CD1c-positive myeloid dendritic cell (primary cell): Measurements from ENCODE around the gene RIMBP2.

Experiments used
- DNase-seq: peaks from one replicate; pipeline ENCODE4 v3.0.0-alpha.2; 2016; ENCODE audit errors: extremely low spot score

The RIMBP2 gene

DNA sequence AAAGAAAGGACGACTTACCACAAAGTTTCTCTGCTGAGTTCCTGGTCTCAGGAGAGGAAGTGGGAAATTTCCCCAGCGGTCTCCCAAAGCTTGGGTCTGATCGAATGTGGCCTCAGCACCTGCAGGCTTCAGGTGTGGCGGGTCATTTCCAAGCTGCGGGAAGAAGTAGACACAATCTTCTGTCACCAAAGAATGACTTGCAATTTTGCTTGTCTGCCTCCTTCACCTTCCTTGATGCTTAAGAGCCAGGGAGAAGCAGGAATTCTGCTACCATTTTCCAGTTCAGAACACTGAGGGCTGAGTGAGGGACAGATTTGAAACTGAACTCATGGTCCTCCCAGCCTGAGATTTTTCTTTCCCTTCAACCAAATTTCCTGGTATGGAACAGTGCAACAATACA is 87.8 kb downstream of the RIMBP2 start:
- no peak for DNase-seq

DNA sequence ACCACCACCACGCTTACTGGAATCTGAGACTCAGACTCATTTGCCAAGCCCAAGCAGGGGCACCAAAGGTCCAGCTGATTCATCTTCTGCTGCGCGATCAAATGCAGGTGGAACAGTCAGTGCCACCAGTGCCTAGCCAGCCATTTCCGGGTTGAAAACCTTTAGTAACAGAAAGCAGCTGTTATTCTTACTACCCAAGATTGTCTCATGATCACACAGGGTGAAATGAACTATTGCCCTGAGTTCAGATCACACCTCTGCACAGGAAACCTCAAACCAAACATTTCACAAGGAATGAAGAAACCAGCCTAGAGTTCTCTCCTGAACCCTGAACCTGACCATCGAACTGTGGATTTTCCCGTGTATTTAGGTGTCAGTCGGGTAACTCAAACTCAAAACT is 88.9 kb downstream of the RIMBP2 start:
- no peak for DNase-seq

DNA sequence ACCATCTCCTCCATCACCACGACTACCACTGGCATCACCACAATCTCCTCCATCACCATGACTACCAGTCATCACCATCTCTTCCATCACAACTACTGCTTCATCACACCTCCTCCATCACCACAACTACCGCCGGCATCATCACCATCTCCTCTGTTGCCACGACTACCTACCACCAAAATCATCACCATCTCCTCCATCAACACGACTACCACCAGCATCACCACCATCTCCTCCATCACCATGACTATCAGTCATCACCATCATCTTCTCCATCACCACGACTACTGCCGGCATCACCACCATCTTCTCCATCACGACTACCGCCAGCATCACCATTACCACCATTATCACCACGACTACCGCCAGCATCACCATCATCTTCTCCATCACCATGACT is 89.5 kb downstream of the RIMBP2 start:
- no peak for DNase-seq

DNA sequence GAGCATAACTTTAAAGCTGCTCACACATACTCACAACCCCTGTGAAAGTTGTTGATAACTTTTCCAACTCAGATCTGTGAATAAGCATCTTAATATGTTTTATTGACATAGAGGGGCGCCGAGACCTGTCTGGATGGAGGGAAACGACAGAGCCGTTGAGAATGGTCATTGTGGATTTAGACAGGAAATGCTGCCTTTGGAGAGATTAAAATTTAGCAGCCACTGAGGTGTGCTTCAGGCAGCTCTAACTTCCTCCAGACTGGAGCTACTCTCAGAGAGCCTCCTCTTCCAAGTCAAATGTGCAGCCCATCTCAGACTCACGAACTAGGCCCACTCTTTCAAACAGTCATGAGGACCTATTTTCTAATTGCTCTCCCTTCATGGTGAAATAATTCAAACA is 90.9 kb downstream of the RIMBP2 start:
- no peak for DNase-seq

DNA sequence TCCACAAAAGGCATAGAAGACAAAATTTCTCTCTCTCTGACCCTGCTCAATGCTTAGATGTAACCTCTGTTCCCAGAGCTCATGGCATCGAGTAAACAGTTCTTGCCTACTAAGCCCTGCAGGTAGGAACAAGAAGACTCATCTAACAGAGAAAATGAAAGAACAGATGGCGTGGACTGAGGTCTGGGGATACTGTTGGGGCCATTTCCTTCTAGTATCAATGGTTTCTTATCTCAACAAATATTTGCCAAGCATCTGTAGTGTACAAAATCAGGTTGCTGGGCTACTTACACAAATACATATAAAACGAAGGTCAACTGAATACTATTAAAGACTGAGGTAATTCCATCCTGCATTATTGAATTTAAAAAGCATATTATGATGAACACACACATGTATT is 93.3 kb downstream of the RIMBP2 start:
- DNase-seq, result no peak

DNA sequence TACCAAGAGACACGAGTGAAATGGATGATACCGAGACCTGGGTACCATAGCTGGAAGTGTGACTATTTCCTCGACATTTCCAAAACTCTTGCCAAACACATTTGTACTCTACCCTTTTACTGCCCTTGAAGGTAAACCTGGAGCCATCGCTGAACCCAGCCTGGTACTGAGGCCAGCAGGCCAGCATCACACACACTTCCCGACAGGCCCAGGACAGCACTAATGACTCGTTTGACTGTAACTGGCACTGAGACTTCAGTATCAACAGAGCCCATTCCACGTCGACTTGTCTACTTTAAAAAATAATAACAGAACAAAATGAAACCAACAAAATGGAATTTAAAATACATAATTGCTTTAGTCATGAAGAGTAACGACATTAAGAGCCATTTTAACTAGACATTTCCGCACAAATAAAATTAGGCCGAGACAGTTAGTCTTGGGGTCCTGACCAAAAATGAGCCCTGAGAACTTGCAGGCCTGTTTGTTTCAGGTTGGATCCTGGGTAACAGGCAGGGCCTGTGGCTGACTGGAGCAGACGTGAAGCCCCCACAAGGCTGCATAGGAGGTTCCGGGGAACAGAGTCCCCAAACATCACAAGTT is 94.3 kb downstream of the RIMBP2 start:
- DNase-seq, result no peak

DNA sequence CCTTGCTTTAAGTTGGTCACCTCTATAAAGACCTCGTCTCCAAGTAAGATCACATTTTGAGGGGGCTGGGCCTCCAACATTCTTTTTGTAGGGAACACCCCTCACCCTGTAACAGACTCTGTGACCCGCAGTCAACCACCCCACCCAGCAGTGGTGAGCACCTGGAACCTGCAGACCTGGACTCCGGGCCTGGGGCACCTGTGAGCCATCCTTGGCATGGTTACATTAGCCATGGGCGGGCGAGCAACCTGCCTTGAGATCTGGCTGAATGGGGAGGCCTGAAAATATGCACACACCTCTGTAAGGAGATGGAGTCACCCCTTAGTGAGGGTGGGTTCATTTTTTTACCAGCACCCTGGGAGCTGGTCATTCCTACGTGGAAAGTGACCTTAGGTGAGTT is 95.3 kb downstream of the RIMBP2 start:
- DNase-seq, result no peak

DNA sequence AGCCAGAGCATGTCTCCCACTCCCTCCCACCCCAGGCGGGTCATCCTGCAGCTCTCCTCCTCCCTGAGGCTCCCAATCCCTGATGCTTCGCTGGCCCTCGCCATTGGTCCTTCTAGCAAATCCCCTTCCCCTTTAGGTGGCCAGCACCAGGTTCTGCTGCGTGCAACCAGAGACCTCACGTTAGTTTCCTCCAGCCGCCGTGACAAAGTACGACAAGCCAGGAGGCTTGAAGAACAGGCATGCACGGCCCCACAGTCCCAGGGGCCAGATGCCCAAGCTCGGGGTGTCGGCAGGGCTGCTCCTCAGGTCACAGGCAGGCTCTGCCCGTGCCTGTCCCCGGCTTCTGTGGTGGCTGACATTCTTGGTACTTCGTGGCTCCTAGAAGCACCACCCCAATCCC is 95.8 kb downstream of the RIMBP2 start:
- DNase-seq, result no peak

DNA sequence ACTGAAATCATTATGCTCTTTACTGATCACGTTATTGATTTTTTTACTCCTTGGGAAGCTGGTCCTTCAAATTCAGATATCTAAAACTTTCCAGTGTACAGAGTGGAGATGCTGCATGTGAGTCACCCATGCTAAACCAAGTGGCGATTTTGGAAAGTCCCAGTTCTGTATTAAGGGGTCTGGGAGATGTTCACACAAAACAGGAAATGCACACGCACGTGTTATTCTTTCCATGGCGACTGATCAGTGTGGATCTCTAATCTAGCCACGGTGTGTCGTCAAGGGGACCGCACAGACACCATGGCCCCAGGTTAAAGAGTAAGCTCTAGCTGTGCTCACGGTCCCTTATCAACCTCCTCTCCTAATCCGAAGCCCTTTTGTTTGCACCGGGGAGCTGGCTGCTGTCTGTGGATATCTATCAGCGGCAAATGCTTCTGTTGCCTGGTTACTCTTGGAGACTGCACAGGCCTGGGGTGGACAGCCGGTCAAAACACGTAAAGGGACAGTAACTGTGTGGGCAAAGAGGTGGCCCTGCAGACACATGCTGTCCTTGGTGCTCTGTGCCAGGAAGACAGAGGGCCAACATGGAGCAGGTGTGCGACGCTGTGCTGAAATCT is 96.6 kb downstream of the RIMBP2 start:
- no peak for DNase-seq

DNA sequence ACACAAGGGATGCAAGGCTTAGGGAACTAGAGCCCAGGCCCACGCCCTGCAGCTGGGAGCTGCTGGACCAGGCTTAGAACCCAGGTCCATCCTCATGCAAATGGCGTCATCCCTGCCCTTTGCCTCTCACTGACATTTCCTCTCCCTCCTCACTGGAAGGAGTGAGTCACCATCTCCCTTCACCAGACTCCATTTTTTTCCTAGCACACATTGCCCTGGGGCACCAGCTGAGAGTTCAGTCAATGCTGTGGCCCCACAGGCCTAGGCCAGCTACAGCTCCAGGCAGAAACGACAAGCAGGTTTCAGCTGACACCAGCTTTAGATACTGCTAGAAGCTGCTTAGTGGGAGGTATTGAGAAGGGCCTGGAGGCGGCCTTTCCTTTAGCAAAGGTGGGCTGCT is 98.9 kb downstream of the RIMBP2 start:
- no peak for DNase-seq

DNA sequence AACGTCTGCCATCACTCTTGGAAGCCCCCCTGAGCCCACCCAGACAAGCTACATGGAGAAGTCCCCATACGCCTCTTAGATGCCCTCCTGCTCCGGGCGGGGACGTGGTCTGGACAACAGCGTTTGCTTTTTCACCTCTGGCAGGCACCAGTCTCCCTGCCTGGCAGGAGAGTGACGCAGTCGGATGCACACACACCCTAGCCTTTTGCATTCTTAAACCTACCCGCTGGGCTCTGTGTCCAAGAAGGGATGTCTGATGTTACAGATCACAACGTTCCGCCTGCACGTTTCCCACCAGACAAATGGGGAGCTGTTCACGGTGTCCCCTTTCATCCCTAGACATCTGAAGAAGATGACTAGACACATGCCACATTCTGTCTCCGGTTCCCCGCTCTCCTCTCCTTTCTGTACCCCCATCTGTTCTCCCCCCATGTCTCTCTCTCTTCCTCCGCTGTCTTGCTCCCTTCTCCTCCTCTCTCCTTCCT is 100.2 kb downstream of the RIMBP2 start:
- DNase-seq, result no peak

DNA sequence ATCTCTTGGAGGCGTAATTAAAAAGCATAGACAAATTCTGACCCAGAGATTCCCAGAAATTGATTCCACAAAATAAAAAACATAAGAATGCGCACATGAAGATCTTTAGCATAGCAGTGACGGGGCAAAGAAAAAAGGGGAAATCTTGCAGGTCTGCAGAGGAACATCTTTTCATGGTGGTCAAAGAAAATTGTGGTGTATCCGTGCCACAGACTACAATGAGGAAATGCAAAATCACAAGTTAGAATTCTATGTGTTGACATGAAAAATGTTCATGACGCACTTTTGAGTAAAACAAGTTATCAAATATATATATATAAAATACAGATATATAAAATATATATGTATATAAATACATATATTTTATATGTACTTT is 101.6 kb downstream of the RIMBP2 start:
- DNase-seq, result no peak

DNA sequence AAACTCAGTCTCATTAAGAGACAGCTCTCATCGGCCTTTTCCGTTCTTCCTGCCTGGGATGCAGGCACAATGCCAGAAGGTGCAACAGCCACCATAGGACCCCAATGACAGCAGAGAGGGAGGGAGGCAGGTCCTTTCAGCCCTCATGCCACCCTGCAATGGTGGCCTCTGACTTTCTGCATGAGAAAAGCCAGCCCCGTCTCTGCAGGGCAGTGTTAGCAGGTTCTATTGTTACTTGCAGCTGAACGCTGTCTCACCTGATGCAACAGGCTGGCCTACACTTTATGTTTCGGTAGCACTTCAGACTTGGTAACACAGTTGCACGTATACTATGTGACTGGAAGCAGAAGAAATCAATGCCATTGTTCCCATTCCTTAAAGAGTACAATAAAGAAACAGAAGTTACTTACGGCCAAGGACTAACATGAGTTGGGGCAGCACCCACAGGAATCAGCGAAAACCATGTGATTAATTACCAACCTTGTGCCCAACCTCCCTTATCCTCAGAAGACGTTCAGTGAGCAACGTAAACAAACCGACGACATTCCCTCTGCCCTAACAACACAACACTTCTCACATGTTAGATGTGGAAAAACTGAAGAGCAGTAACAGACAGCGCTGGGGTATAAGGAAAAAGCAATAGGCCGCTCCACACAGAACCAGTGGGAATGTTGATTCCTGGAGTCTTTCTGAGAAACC is 102.1 kb downstream of the RIMBP2 start:
- no peak for DNase-seq

DNA sequence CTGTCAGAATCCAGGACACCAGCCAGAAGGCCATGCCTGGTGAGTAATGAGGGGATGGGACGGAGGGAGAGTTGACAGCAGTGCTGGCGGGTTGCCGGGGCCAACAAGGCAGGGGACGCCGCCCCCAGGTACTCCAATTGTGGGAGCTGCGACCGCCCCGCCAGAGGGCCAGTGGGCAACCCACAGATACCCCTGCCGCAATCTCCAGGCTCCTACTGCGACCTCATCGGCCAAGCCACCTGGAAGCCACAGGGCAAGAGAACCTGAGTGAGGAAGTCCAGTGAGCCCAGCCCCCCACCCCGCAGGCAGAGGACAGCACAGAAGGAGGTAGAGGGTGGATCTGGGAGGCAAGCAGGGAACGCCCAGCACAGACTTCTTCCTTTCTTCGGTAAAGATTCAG is 103.0 kb downstream of the RIMBP2 start:
- DNase-seq, result no peak

DNA sequence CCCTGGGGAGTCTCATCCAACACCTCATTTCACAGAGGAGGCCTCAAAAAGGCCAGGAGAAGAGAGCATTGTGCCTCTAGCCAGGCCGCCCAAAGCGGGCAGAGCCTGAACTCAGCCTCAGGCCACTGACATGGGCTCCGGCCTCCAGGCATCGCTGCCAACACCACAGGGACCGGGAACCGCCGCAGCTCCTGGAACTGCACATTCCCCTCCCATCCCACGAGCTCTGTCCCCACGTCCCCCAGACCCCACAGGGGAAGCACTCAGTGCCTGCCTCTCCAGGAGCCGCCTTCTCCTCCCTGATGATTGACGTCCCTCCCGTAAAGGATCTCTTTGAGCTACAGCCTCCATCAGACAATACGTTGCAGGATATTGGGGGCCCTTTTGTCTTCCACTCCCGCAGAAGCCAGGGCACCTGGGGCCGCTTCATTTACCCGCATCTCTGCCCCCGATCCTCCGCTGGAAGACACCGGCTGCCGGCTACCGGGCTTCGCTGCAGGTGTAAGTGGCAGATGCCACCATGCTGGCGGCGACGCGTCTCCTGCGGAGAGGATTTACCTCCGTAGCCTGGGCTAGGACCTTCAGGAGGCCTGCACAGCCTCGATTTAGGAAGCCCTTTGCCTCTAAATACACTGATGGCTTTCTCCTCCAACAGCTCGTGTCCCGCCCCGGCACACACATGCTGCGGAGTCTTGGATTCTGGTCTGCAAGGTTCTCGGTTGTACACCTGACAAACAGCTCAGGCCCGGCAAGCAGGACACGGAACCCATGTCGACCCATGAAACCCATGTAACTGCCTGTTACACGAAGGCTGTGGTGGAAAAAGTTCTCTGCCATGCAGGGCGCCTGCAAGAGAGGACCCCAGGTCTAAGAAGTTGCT is 104.8 kb downstream of the RIMBP2 start:
- DNase-seq, result no peak

DNA sequence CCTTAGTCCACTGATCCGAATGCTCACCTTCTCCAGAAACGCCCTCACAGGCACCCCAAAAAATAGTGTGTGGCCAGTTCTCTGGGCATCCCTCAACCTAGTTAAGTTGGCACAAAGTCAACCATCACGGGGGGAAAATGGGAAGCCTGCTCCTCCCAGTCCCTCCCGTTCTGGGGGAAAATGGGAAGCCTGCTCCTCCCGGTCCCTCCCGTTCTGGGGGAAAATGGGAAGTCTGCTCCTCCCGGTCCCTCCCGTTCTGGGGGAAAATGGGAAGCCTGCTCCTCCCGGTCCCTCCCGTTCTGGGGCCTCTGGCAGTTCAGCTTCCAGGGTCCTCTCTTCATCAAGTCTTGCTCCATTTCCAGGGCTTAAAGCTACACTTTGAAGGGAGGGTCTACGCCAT is 106.1 kb downstream of the RIMBP2 start:
- DNase-seq, result no peak

DNA sequence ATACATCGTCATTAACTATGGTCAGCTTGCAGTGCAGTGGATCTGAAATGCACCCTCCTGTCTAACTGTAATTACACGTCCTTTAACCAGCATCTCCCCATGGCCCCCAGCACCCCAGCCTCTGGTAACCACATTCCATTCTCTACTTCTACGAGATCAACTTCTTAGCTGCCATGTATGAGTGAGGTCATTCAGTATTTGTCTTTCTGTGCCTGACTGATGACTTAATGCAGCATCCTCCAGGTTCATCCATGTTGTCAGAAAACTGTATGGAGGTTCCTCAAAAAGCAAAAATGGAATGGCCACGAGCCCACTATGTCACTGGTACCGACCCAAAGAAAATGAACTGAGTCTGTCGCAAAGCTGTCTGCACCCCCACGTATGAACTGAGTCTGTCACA is 107.3 kb downstream of the RIMBP2 start:
- no peak for DNase-seq

DNA sequence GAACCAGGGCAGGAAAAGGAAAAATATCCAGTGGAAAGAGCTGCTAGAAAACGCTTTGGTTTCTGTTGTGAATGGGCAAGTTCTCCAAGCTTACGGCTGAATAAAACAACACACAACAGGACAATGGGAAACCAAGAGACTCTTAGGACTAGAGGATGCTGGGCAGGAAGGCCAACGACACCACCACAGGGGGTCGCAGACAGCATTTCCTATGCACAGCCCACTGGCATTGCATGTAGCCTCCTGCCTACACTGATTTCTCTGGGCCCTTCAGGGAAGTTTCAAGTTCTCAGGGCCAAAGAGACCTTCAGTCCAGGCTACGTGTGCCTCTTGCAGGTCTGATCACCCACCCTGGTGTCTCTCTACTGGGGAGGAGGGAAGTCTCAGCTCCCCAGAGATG is 108.0 kb downstream of the RIMBP2 start:
- no peak for DNase-seq

DNA sequence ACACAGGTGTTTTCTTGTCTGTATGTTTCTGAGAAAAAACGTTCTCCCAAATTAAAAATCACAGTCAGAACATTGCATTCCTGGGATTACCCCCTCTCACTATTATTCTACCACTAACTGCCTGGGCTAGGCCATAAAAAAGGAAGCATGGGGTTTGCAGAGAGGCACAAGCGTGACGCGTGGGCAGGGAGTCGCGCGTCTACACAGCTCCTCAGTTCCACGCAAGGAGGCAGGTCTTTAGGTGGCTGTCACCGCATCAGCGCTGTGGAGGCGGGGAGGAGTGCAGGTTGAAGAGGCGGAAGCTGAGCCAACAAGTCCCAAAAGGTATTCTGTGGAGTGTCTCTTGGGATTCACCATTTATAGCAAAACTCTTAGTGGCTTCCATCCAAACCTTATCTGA is 109.9 kb downstream of the RIMBP2 start:
- no peak for DNase-seq

DNA sequence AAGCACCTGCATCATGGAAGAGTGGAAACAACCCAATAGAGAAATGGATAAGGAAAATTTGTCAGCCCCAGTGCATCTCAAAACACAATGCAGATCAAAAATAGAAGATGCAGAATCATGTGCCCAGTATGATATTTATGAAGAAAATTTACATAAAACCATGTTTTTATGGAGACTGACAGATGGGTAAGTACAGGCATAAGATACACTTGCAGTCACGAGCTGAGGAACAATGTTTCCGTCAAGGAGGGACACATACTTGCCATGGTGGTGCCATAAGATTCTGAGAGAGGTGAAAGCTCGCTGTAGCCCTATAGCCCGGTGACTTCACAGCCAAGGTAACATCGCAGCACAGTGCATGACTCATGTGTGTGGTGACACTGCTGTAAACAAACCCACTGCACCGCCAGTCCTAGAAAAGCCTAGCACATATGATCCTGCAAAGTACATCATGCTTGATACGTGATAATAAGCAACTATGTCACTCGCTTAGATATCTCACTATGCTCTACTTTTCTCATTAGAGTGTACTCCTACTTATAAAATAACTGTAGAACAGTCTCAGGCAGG is 112.6 kb downstream of the RIMBP2 start:
- DNase-seq, result no peak

DNA sequence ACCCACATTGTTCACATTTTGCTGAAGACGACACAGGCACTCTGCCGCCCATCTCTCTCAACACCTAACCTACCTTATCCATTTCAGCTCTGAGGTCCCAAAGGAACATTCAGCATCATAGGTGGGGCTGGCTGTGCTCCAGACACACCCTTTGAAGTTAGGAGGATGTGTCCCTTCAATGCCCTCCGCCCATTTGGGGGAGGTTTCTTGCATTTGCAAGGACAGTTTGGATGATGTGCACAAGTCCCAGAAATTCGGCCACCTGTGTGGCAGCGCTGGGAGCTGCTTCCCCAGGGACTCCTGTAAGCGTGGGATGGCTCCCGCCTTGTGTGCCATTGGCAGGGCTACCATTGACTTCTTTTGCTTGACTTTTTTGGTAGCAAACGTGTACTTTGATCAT is 113.8 kb downstream of the RIMBP2 start:
- DNase-seq, result no peak

DNA sequence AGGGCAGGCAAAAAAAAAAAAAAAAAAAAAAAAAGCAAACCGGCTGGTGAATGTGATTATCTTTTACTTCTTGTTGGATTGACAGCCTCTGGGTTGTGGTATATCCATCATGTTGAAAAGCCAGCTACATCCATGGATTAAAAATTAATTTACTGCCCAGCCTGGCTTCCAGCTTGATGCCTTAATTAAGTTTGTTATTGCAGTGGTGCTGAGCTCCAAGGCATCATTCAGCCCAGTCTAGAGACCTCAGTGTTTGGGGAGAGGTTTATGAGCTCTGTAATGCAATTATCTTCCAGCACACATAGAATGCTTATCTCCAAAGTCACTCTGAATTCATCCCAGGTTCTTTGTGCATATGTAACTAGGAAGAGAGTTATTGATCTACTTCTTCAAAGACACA is 114.8 kb downstream of the RIMBP2 start:
- no peak for DNase-seq
